GM12878 (cell line): ENCODE measurements around the gene DMKN. TPM values are rescaled to one million over a fixed set of nuclear protein-coding genes. Genes with fewer than 3 reads are reported as not detected.

Experiments used
- ATAC-seq: fragments of 200-7000 bp; cut with Tn5 transposase; 3 replicates; pipeline ENCODE4 v1.9.1; 2020; ENCODE audit warnings: mild to moderate bottlenecking, moderate library complexity
- BruUV-seq: library from RNA; stranded (reverse); fragments of 400-500 nt; replicated peaks from 2 replicates; lab custom pipeline; 2021; lab: Mats Ljungman, UMichigan
- CTCF ChIA-PET: fragments of 300-600 bp; sonication (Branson Sonifier 250); formaldehyde crosslinking; extraction: SDS; loops from one replicate; lab custom pipeline; 2021; ENCODE audit warnings: inconsistent platforms; lab: Yijun Ruan, JAX
- POLR2A ChIA-PET: fragments of 350-600 bp; formaldehyde crosslinking; extraction: SDS; loops from one replicate; lab custom pipeline; 2021; ENCODE audit warnings: inconsistent platforms; lab: Charles Lee
- RAD21 ChIA-PET: fragments of 300-600 bp; sonication (Branson Sonifier 250); formaldehyde crosslinking; loops from one replicate; lab custom pipeline; 2023; ENCODE audit warnings: antibody characterized with exemption; ENCODE audit not compliant: unreplicated experiment; lab: Charles Lee
- SMC1A ChIA-PET: fragments of 300-600 bp; sonication (Branson Sonifier 250); formaldehyde crosslinking; loops from one replicate; lab custom pipeline; 2023; ENCODE audit not compliant: unreplicated experiment, uncharacterized antibody; lab: Charles Lee
- DNase-seq: peaks from one replicate; pipeline ENCODE4 v3.0.0-alpha.2; 2011; ENCODE audit warnings: low read depth, low spot score
- FAIRE-seq: peaks from 3 replicates; lab custom pipeline; 2011; peaks lifted over from hg19 to GRCh38; lab: Jason Lieb, UNC
- H2AFZ ChIP-seq: 2 replicates; pipeline ENCODE4 v1.6.0; 2011; ENCODE audit warnings: low read depth, low read length, control low read depth; ENCODE audit not compliant: control insufficient read depth
- H3K27ac ChIP-seq: 2 replicates; pipeline ENCODE4 v1.5.1; 2011; ENCODE audit warnings: control low read depth; ENCODE audit not compliant: control insufficient read depth, insufficient read depth
- H3K27me3 ChIP-seq, 2 experiments: replicated peaks in 1 of 2; 2 replicates each; pipeline versions ENCODE4 v1.6.0 to v1.6.1; 2011; ENCODE audit warnings: low read length in 1 of 2; ENCODE audit not compliant: control insufficient read depth in 2 of 2, insufficient read depth in 2 of 2
- H3K36me3 ChIP-seq, 2 experiments: 2 replicates each; pipeline ENCODE4 v1.5.1; 2011; ENCODE audit warnings: low read length in 1 of 2; ENCODE audit not compliant: control insufficient read depth in 2 of 2, insufficient read depth in 2 of 2
- H3K4me1 ChIP-seq: 2 replicates; pipeline ENCODE4 v1.6.1; 2011; ENCODE audit warnings: mild to moderate bottlenecking, low read length, moderate library complexity, mixed read lengths; ENCODE audit not compliant: control insufficient read depth, insufficient read depth
- H3K4me2 ChIP-seq: 2 replicates; pipeline ENCODE4 v1.6.0; 2011; ENCODE audit warnings: control low read depth; ENCODE audit not compliant: control insufficient read depth, insufficient read depth
- H3K4me3 ChIP-seq: fragments of 200-600 bp; sonication (generic); 2 replicates; pipeline ENCODE4 v1.5.1; 2016
- H3K79me2 ChIP-seq: 2 replicates; pipeline ENCODE4 v1.6.0; 2011; ENCODE audit warnings: low read length; ENCODE audit not compliant: control insufficient read depth, insufficient read depth
- H3K9ac ChIP-seq: 2 replicates; pipeline ENCODE4 v1.8.0; 2011; ENCODE audit warnings: low read length, control low read depth, mixed read lengths; ENCODE audit not compliant: control insufficient read depth, insufficient read depth
- H3K9me3 ChIP-seq: replicated peaks from 3 replicates; pipeline ENCODE4 v1.5.1; 2011; ENCODE audit warnings: mild to moderate bottlenecking, low read length; ENCODE audit not compliant: control insufficient read depth, insufficient read depth
- H4K20me1 ChIP-seq: 2 replicates; pipeline ENCODE4 v1.6.0; 2011; ENCODE audit not compliant: control insufficient read depth, insufficient read depth
- BCL11A ChIP-seq: IDR thresholded peaks from 2 replicates; pipeline ENCODE4 v1.6.1; 2011; ENCODE audit warnings: low read depth, low read length
- BCLAF1 ChIP-seq: fragments of 450-650 bp; IDR thresholded peaks from 2 replicates; pipeline ENCODE4 v1.6.1; 2017; ENCODE audit warnings: antibody characterized with exemption, mild to moderate bottlenecking, moderate library complexity
- BHLHE40 ChIP-seq, 2 experiments: fragments of 450-650 bp in 1 of 2; IDR thresholded peaks; 2 replicates each; pipeline ENCODE4 v1.6.1; 2011 to 2017; ENCODE audit warnings: low read depth in 2 of 2, borderline replicate concordance in 1 of 2, improper control_type of control experiment in 1 of 2, low read length in 1 of 2, mild to moderate bottlenecking in 1 of 2
- IKZF1 ChIP-seq: fragments of 450-650 bp; conservative IDR thresholded peaks from 2 replicates; pipeline ENCODE4 v1.6.1; 2017; ENCODE audit warnings: antibody characterized with exemption, mild to moderate bottlenecking
- MTA2 ChIP-seq: fragments of 450-650 bp; IDR thresholded peaks from 2 replicates; pipeline ENCODE4 v1.6.1; 2016; ENCODE audit warnings: low read depth, mild to moderate bottlenecking, moderate library complexity
- NFIC ChIP-seq: IDR thresholded peaks from 2 replicates; pipeline ENCODE4 v1.6.1; 2012; ENCODE audit warnings: low read depth, mild to moderate bottlenecking, inconsistent platforms, low read length, moderate library complexity
- NFYA ChIP-seq: IDR thresholded peaks from 2 replicates; pipeline ENCODE4 v1.6.1; 2011; ENCODE audit warnings: low read depth, mild to moderate bottlenecking, low read length, improper control_type of control experiment, borderline replicate concordance
- NR2F1 ChIP-seq: fragments of 450-650 bp; conservative IDR thresholded peaks from 2 replicates; pipeline ENCODE4 v1.6.1; 2017; ENCODE audit warnings: mild to moderate bottlenecking
- PKNOX1 ChIP-seq: fragments of 450-650 bp; IDR thresholded peaks from 2 replicates; pipeline ENCODE4 v1.6.1; 2016; ENCODE audit warnings: mild to moderate bottlenecking
- RAD51 ChIP-seq: fragments of 450-650 bp; IDR thresholded peaks from 2 replicates; pipeline ENCODE4 v1.6.1; 2016; ENCODE audit warnings: moderate library complexity, mild to moderate bottlenecking, inconsistent platforms
- RFX5 ChIP-seq: IDR thresholded peaks from 2 replicates; pipeline ENCODE4 v1.6.1; 2011; ENCODE audit warnings: low read depth, low read length, improper control_type of control experiment
- SREBF1 ChIP-seq: IDR thresholded peaks from 2 replicates; pipeline ENCODE4 v1.6.1; 2012; ENCODE audit warnings: mild to moderate bottlenecking, low read length
- STAT3 ChIP-seq: IDR thresholded peaks from 2 replicates; pipeline ENCODE4 v1.6.1; 2011; ENCODE audit warnings: low read depth, low read length, improper control_type of control experiment
- SUPT20H ChIP-seq: IDR thresholded peaks from 2 replicates; pipeline ENCODE4 v1.6.1; 2011; ENCODE audit warnings: low read depth, mild to moderate bottlenecking, low read length, moderate library complexity, borderline replicate concordance; ENCODE audit not compliant: control insufficient read depth
- TARDBP ChIP-seq: IDR thresholded peaks from 2 replicates; pipeline ENCODE4 v1.6.1; 2016; ENCODE audit warnings: borderline replicate concordance
- USF2 ChIP-seq: IDR thresholded peaks from 2 replicates; pipeline ENCODE4 v1.6.1; 2011; ENCODE audit warnings: low read depth, low read length, improper control_type of control experiment, borderline replicate concordance
- WGBS: methylation state at CpG from one replicate; pipeline ENCODE4 v1.1.6; 2016; ENCODE audit warnings: low lambda C conversion rate; ENCODE audit not compliant: insufficient replicate concordance, insufficient coverage; ENCODE audit errors: missing lambda C conversion rate; 5-methylcytosine and 5-hydroxymethylcytosine counted together
- in situ Hi-C: fragments of 300-500 bp; cut with MboI; formaldehyde crosslinking; loops from 9 replicates; pipeline ENCODE4 v1.14.3; 2018; ENCODE audit warnings: mixed read lengths
- intact Hi-C: fragments of 100-400 bp; cut with micrococcal nuclease; formaldehyde crosslinking; loops from one replicate; pipeline ENCODE4 v1.14.2; 2022; ENCODE audit not compliant: unreplicated experiment
- polyA plus RNA-seq, 11 experiments: library from polyadenylated mRNA; depleted of rRNA in 4 of 11; unstranded in 6 of 11; stranded (reverse) in 5 of 11; fragments of >200 nt; fragmentation: Nextera tagmentation in 4 of 11; fragmentation: Illumina TruSeq in 1 of 11; extraction: Ambion mirVana in 4 of 11; extraction: Trizol in 1 of 11; gene quantifications; 1 replicate in 1 of 11; 2 replicates in 10 of 11; pipeline versions ENCODE4 v1.2.1 to v1.2.3, GENCODE V29; 2011 to 2016; ENCODE audit warnings: inconsistent platforms in 2 of 11, missing spikeins in 2 of 11, low read depth in 1 of 11
- total RNA-seq, 4 experiments: library from RNA; depleted of rRNA in 3 of 4; stranded (reverse); fragments of >200 nt in 3 of 4; fragmentation: Illumina TruSeq in 1 of 4; extraction: Trizol in 1 of 4; gene quantifications; 2 replicates each; pipeline versions ENCODE4 v1.2.1 to v1.2.3, GENCODE V29; 2013 to 2021

The DMKN gene
- total and polyA plus RNA-seq, 10 of the 15 experiments (the other 5 are each of a cell fraction or from before 2014, with no cell fraction given) = 36.4 to 114 (median 58.6) TPM

GRCh38 chr19:35509018-35509652 lies 4.3 kb downstream of the DMKN start (continued):
- TF ChIP-seq PKNOX1 (no peak), NFYA (no peak), STAT3 (no peak), SUPT20H (no peak), USF2 (peak; percentile 51), MTA2 (no peak), SREBF1 (no peak)

- Histone ChIP-seq H3K9me3 (no peaks in the 10 kb centered on the region), H3K79me2 (no peaks in the 10 kb centered on the region), H3K4me3 (peak overlapping the region; percentile 33; the same call in 1 of the 2 replicates), H4K20me1 (no peaks in the 10 kb centered on the region), H3K27ac (0 out of 2 replicates have a peak overlapping the region, but pooled peaks have one; percentile 15), H3K9ac (no peak overlapping the region), H3K4me2 (no peak overlapping the region; the same call in 1 of the 2 replicates), H2AFZ (no peak overlapping the region), H3K27me3 (no peaks in the 10 kb centered on the region; a peak in 1 of 4 replicates), H3K36me3 (no peaks in the 10 kb centered on the region), H3K4me1 (peaks cover 8% of the 10 kb centered on the region)
- CTCF ChIA-PET = interaction anchor here (0.6 to 6.3 kb wide), 19 partner anchors 12 to 522 kb away, joined by 3 to 87 read pairs (median 5); no protein-coding TSS in a partner anchor
- in situ Hi-C loops (no loop called here), intact Hi-C loops (no loop called here)
- ATAC-seq (no peak), DNase-seq (no peak), FAIRE-seq (no peak)
- RAD21 ChIA-PET = interaction anchor here (1.1 to 4.8 kb wide), 12 partner anchors 13 to 365 kb away, joined by 3 to 24 read pairs (median 4); partner anchors contain the start of gene FXYD7
- POLR2A ChIA-PET = interaction anchor here (0.6 to 3.5 kb wide), 11 partner anchors 13 to 194 kb away, joined by 3 to 12 read pairs (median 4); partner anchors contain the start of gene FFAR1
- SMC1A ChIA-PET = interaction anchor here (0.9 to 5.7 kb wide), 15 partner anchors 13 to 192 kb away, joined by 3 to 35 read pairs (median 4); partner anchors contain the start of genes FFAR1 and FFAR3
- 8% methylated on average over 3 of the region's 3 CpGs for WGBS
- no TSS peak for BruUV-seq
- TF ChIP-seq IKZF1 (no peak), BCL11A (no peak), NR2F1 (no peak), RFX5 (no peak), TARDBP (no peak), NFIC (no peak), BCLAF1 (no peak), BHLHE40 (IDR thresholded peaks at IDR 0.05; ENCODE audit: borderline replicate concordance in 1 of 2, low read depth in 2 of 2, low read length in 1 of 2) (no peak), RAD51 (no peak)
These were observed 5.3 kb downstream of the DMKN start for GRCh38 chr19:35508129-35508528.
